ENCODE results near the gene IFNAR1.
A peak's percentile ranks its signal among the peaks of the same experiment; 100 is the strongest.

Gene IFNAR1

DNA sequence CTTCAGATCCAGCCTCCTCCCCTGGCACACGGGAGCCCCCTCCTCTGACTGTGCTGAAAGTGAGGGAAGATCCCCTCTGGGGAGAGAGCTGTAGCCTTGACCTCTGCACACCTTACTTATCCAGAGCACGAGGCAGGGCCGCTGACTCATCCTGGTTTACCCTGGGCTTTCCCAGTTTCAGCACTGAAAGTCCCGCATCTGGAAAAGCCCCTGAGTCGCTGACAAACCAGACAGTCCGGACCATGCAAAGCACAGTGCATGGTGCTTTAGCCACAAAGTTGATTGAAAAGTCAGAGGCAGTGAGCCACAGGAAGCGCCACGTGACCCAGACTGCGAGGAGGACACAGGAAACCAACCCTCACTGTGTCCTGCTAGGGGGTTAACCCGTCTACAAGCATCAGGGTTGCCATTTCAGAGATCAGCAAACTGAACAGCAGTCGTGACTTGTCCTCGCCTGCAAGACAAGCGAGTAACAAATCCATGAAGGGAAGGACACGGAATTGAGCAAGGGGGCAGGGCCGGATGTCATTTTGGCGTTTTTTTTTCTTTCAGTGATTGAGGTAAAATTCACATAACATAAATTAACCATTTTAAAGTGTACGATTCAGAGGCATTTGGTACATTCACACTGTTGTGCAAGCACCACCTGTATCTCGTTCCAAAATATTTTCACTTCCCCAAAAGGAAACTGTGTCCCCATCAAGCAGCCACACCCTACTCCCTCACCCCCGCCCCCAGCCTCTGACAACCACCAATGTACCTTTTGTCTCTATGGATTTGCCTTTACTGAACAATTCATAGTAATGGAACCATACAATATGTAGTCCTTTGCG lies 58.5 kb downstream of the IFNAR1 start:
- H3K4me2 ChIP-seq (ENCODE audit: low read length) = peak overlapping the region; percentile 66
- H3K4me1 ChIP-seq (ENCODE audit: insufficient read depth, low read length, severe bottlenecking) = peaks cover 65% of the 10 kb centered on the region

DNA sequence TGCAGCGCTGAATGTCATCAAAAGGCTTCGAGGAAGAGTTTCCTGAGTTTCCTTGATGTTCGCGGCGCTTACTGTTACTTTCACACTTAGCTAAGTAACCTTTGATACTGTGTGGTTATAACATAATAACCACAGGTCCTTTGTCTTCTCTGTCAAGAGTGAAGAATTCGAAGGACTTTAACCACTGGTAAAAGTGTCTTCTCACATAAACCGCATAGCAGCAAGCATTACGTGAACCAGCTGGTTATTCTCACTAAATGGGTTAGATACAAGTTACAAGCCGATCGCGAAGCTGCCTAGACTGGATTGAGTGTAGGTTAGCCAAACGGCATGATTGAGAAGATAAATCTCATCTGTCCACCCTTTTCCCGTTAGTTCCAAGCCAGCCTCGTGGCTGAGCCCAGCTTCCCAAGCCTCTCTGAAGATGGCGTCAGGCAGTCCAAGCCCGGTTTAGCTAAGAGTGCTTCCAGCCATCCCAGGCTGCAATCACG lies 60.1 kb downstream of the IFNAR1 start:
- no peaks in the 10 kb centered on the region for H3K9me3 ChIP-seq (ENCODE audit: low read length)
- H3K4me3 ChIP-seq (ENCODE audit: low read depth, low read length, poor library complexity, severe bottlenecking) = no peak overlapping the region
- H2AFZ ChIP-seq (ENCODE audit: low read length) = no peak overlapping the region
- no peaks in the 10 kb centered on the region for H3K27me3 ChIP-seq (ENCODE audit: insufficient read depth, low read length)
- no peaks in the 10 kb centered on the region for H3K79me2 ChIP-seq (ENCODE audit: insufficient read depth, low read length)
- no peaks in the 10 kb centered on the region for H3K36me3 ChIP-seq (ENCODE audit: insufficient read depth, low read length)
- TF ChIP-seq EZH2 (IDR thresholded peaks at IDR 0.05; ENCODE audit: borderline replicate concordance, low read length) = no peak
- TF ChIP-seq, protein P1, sequence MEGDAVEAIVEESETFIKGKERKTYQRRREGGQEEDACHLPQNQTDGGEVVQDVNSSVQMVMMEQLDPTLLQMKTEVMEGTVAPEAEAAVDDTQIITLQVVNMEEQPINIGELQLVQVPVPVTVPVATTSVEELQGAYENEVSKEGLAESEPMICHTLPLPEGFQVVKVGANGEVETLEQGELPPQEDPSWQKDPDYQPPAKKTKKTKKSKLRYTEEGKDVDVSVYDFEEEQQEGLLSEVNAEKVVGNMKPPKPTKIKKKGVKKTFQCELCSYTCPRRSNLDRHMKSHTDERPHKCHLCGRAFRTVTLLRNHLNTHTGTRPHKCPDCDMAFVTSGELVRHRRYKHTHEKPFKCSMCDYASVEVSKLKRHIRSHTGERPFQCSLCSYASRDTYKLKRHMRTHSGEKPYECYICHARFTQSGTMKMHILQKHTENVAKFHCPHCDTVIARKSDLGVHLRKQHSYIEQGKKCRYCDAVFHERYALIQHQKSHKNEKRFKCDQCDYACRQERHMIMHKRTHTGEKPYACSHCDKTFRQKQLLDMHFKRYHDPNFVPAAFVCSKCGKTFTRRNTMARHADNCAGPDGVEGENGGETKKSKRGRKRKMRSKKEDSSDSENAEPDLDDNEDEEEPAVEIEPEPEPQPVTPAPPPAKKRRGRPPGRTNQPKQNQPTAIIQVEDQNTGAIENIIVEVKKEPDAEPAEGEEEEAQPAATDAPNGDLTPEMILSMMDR (IDR thresholded peaks at IDR 0.05; ENCODE audit: low read length) = no peak
- peaks cover 58% of the 10 kb centered on the region for H3K4me1 ChIP-seq (ENCODE audit: insufficient read depth, low read length, severe bottlenecking)
- peak overlapping the region; percentile 96 for H3K27ac ChIP-seq (ENCODE audit: low read depth, low read length, poor library complexity, severe bottlenecking)
- H3K9ac ChIP-seq (ENCODE audit: low read length) = no peak overlapping the region
- H3F3A ChIP-seq (ENCODE audit: insufficient read depth, low read length) = no peaks in the 10 kb centered on the region
- H3K9me2 ChIP-seq (ENCODE audit: low read depth, low read length) = no peaks in the 10 kb centered on the region
- no peak overlapping the region for H3K4me2 ChIP-seq (ENCODE audit: low read length)
- H4K20me1 ChIP-seq (ENCODE audit: insufficient read depth, low read length) = no peaks in the 10 kb centered on the region

More for the DNA sequence above, 58.5 kb downstream of the IFNAR1 start:
- no peaks in the 10 kb centered on the region for H3K79me2 ChIP-seq (ENCODE audit: insufficient read depth, low read length)
- H3K9me3 ChIP-seq (ENCODE audit: low read length) = no peaks in the 10 kb centered on the region
- no peaks in the 10 kb centered on the region for H3K9me2 ChIP-seq (ENCODE audit: low read depth, low read length)
- no peaks in the 10 kb centered on the region for H3K27me3 ChIP-seq (ENCODE audit: insufficient read depth, low read length)
- H3K27ac ChIP-seq (ENCODE audit: low read depth, low read length, poor library complexity, severe bottlenecking) = peak overlapping the region; percentile 96
- no peaks in the 10 kb centered on the region for H3F3A ChIP-seq (ENCODE audit: insufficient read depth, low read length)
- TF ChIP-seq, protein P1 (IDR thresholded peaks at IDR 0.05; ENCODE audit: low read length) = no peak
- TF ChIP-seq EZH2 (IDR thresholded peaks at IDR 0.05; ENCODE audit: borderline replicate concordance, low read length) = no peak
- no peaks in the 10 kb centered on the region for H4K20me1 ChIP-seq (ENCODE audit: insufficient read depth, low read length)
- H3K4me3 ChIP-seq (ENCODE audit: low read depth, low read length, poor library complexity, severe bottlenecking) = peak overlapping the region; percentile 58
- peak overlapping the region; percentile 68 for H3K9ac ChIP-seq (ENCODE audit: low read length)
- H3K36me3 ChIP-seq (ENCODE audit: insufficient read depth, low read length) = no peaks in the 10 kb centered on the region
- H2AFZ ChIP-seq (ENCODE audit: low read length) = no peak overlapping the region

DNA sequence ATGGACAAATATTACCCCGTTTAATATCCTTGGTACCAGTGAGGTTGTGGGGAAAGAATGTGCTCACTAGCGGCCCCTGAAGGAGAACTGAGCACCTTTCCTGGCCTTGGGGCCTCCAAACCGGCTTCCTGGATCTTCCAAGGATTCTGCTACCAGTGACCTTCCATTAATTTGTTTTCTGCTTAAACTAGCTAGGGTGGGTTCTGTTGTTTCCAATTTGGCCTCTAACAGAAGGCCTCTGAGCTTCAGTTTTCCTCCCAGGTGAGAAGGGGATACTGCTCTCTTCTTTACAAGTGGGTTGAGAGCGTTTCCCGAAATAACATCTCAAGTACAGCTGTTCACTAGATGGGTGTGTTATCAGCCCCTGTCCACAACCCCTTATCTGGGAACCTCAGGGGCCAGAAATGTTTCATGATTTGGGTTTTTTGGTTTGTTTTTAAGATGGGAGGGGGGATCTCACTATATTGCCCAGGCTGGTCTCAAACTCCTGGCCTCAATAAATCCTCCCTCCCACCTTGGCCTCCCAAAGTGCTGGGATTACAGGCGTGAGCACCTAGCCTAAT lies 61.5 kb downstream of the IFNAR1 start:
- H3K9me2 ChIP-seq (ENCODE audit: low read depth, low read length) = no peaks in the 10 kb centered on the region
- H3K9me3 ChIP-seq (ENCODE audit: low read length) = no peaks in the 10 kb centered on the region
- no peaks in the 10 kb centered on the region for H3K36me3 ChIP-seq (ENCODE audit: insufficient read depth, low read length)
- H3K4me2 ChIP-seq (ENCODE audit: low read length) = no peak overlapping the region
- no peaks in the 10 kb centered on the region for H4K20me1 ChIP-seq (ENCODE audit: insufficient read depth, low read length)
- no peak overlapping the region for H2AFZ ChIP-seq (ENCODE audit: low read length)
- no peak overlapping the region for H3K4me3 ChIP-seq (ENCODE audit: low read depth, low read length, poor library complexity, severe bottlenecking)
- no peaks in the 10 kb centered on the region for H3F3A ChIP-seq (ENCODE audit: insufficient read depth, low read length)
- H3K27ac ChIP-seq (ENCODE audit: low read depth, low read length, poor library complexity, severe bottlenecking) = peak overlapping the region; percentile 44
- H3K9ac ChIP-seq (ENCODE audit: low read length) = no peak overlapping the region
- H3K27me3 ChIP-seq (ENCODE audit: insufficient read depth, low read length) = no peaks in the 10 kb centered on the region
- no peak for TF ChIP-seq EZH2 (IDR thresholded peaks at IDR 0.05; ENCODE audit: borderline replicate concordance, low read length)
- TF ChIP-seq, protein P1 (IDR thresholded peaks at IDR 0.05; ENCODE audit: low read length) = peak; percentile 55
- peaks cover 43% of the 10 kb centered on the region for H3K4me1 ChIP-seq (ENCODE audit: insufficient read depth, low read length, severe bottlenecking)
- H3K79me2 ChIP-seq (ENCODE audit: insufficient read depth, low read length) = no peaks in the 10 kb centered on the region

Measured in OCI-LY1 (cell line).